Tibial artery (tissue), 4 donors: ENCODE data around the gene ENGASE.
A peak's percentile ranks its signal among the peaks of the same experiment; 100 is the strongest.

Source experiments
- DNase-seq, 2 donors: peaks; one replicate each; pipeline ENCODE4 v3.0.0-alpha.2; 2019
- H3K27ac ChIP-seq, 2 donors: fragments of 200-600 bp; sonication (generic) in 1 of 2; 1 replicate in 1 of 2; 2 replicates in 1 of 2; pipeline ENCODE4 v1.5.1; 2018 to 2019; ENCODE audit warnings: mild to moderate bottlenecking in 1 of 2
- H3K27me3 ChIP-seq, 2 donors: fragments of 200-600 bp; sonication (generic) in 1 of 2; one replicate each; pipeline versions ENCODE4 v1.5.1 to v1.6.0; 2016 to 2019
- H3K36me3 ChIP-seq, 3 donors: fragments of 200-600 bp; sonication (generic) in 2 of 3; one replicate each; pipeline ENCODE4 v1.5.1; 2016 to 2019; ENCODE audit warnings: mild to moderate bottlenecking in 2 of 3
- H3K4me1 ChIP-seq, 4 donors: fragments of 200-600 bp; sonication (generic) in 2 of 4; 1 replicate in 3 of 4; 2 replicates in 1 of 4; pipeline ENCODE4 v1.5.1; 2016 to 2019
- H3K4me3 ChIP-seq, 2 donors: fragments of 200-600 bp; sonication (generic) in 1 of 2; 1 replicate in 1 of 2; 2 replicates in 1 of 2; pipeline ENCODE4 v1.5.1; 2018 to 2019; ENCODE audit warnings: mild to moderate bottlenecking in 2 of 2
- H3K9me3 ChIP-seq, 3 donors: fragments of 200-600 bp; sonication (generic) in 1 of 3; one replicate each; pipeline ENCODE4 v1.5.1; 2016 to 2019
- CTCF ChIP-seq, 2 experiments: fragments of 200-600 bp in 1 of 2; fragments of 450-650 bp in 1 of 2; IDR thresholded peaks; one replicate each; pipeline ENCODE4 v1.5.1; 2017 to 2019; ENCODE audit warnings: antibody characterized with exemption in 2 of 2, mild to moderate bottlenecking in 1 of 2, moderate library complexity in 1 of 2
- intact Hi-C: fragments of 100-400 bp; cut with DNase I; formaldehyde crosslinking; loops from one replicate; pipeline ENCODE4 v1.15.0; 2023; ENCODE audit warnings: low total_unique reads

Gene ENGASE

GRCh38 chr17:79074649-79075445 is at the start of gene ENGASE:
TSS of gene ENGASE (plus strand) at chr17:79074824. CDS start at chr17:79074945, 121 bp downstream.
- no peaks in the 10 kb centered on the region for H3K27me3 ChIP-seq
- DNase-seq: peak; percentile 94 to 97
- H3K36me3 ChIP-seq: peaks cover 0 to 26% (median 17%) of the 10 kb centered on the region in 3 donors
- no peaks in the 10 kb centered on the region for H3K9me3 ChIP-seq
- TF ChIP-seq CTCF (IDR thresholded peaks at IDR 0.05): no peak
- peaks cover 0 to 25% (median 16%) of the 10 kb centered on the region in 4 donors for H3K4me1 ChIP-seq
- H3K4me3 ChIP-seq: peak within 1 kb of the TSS; percentile 80 to 88
- intact Hi-C loops: no loop called here
- H3K27ac ChIP-seq: peak within 1 kb of the TSS; percentile 86 to 88

- peak; percentile 82 to 95 for DNase-seq
- peak overlapping the region; percentile 96 for H3K27ac ChIP-seq
- intact Hi-C loops: no loop called here
- no peaks in the 10 kb centered on the region for H3K36me3 ChIP-seq
- H3K4me1 ChIP-seq: peaks cover under 1 to 83% (median 78%) of the 10 kb centered on the region in 4 donors
- TF ChIP-seq CTCF (IDR thresholded peaks at IDR 0.05): no peak
- peak overlapping the region; percentile 85 to 91 for H3K4me3 ChIP-seq
- no peaks in the 10 kb centered on the region for H3K27me3 ChIP-seq
- no peaks in the 10 kb centered on the region for H3K9me3 ChIP-seq
Observed at GRCh38 chr17:79024901-79025737, 49.5 kb upstream of the ENGASE start.

- H3K27me3 ChIP-seq: no peaks in the 10 kb centered on the region
- peak overlapping the region; percentile 96 for H3K27ac ChIP-seq
- intact Hi-C loops: no loop called here
- H3K4me3 ChIP-seq: peak overlapping the region; percentile 85 to 91
- H3K36me3 ChIP-seq: no peaks in the 10 kb centered on the region
- DNase-seq: peak; percentile 36 to 74
- TF ChIP-seq CTCF (IDR thresholded peaks at IDR 0.05): no peak
- H3K9me3 ChIP-seq: no peaks in the 10 kb centered on the region
- H3K4me1 ChIP-seq: peaks cover 0 to 80% (median 66%) of the 10 kb centered on the region in 4 donors
Observed at GRCh38 chr17:79026376-79027273, 48.0 kb upstream of the ENGASE start.

GRCh38 chr17:79027274-79027924 is 47.2 kb upstream of the ENGASE start:
- H3K4me3 ChIP-seq: peak overlapping the region; percentile 85 to 91
- no peak for TF ChIP-seq CTCF (IDR thresholded peaks at IDR 0.05)
- intact Hi-C loops: no loop called here
- peaks cover 0 to 80% (median 58%) of the 10 kb centered on the region in 4 donors for H3K4me1 ChIP-seq
- H3K27ac ChIP-seq: peak overlapping the region; percentile 96
- H3K27me3 ChIP-seq: no peaks in the 10 kb centered on the region
- H3K36me3 ChIP-seq: peaks cover 0 to 4% (median 0%) of the 10 kb centered on the region in 3 donors
- no peaks in the 10 kb centered on the region for H3K9me3 ChIP-seq
- DNase-seq: peak; percentile 21 to 67
